GM21825 (cell line): ENCODE results near the gene TRIM33.
"Not testable (repeated sequence)": the region's sequence is repeated elsewhere in the genome, so short reads cannot be mapped to it uniquely, and the experiment has no call there.

Experiments used
- ATAC-seq: cut with Tn5 transposase; IDR thresholded peaks from one replicate; pipeline ENCODE4 v1.9.1; 2021; ENCODE audit warnings: mild to moderate bottlenecking, moderate library complexity; ENCODE audit not compliant: unreplicated experiment

Gene TRIM33

GRCh38 chr1:114427612-114428011, 83.4 kb downstream of the TRIM33 start:
- ATAC-seq: no peak

DNA sequence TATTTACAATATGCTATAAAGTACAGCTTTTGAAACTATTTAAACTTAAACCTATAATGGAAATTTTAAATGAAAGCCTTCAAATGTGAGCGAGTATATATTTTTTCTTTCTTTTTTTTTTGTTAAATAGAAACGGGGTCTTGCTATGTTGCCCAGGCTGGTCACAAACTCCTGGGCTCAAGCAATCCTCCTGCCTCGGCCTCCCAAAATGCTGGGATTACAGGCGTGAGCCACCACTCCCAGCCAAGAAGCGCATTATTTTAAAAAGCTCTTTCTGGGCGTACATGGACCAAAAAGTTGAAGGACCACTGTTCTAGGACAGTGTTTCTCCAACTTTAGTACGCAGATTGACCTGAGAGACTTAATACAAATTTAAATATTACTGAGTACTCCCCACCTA, 87.5 kb downstream of the TRIM33 start:
- ATAC-seq: no peak

- ATAC-seq: not testable (repeated sequence)
These were observed 92.1 kb downstream of the TRIM33 start for GRCh38 chr1:114418948-114419347.

DNA sequence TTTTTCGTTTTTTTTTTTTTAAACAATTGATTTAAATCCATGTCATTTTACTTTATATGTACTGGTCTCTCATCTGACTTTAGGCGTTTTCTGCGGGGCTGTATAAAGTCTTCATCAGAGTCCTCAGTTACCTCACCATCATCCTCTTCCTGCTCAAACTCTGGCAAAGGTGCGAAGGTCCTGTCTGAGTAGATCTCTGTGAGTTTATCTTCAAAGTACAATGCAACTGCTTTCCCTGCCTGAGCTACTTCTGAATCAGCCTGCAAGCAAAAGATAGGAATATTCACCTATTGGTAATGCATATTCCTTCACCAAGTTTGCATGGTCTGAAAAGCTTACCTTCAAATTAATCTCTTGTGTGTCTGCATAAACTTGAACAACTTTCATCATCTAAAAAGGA, 113.4 kb downstream of the TRIM33 start:
- no peak for ATAC-seq

DNA sequence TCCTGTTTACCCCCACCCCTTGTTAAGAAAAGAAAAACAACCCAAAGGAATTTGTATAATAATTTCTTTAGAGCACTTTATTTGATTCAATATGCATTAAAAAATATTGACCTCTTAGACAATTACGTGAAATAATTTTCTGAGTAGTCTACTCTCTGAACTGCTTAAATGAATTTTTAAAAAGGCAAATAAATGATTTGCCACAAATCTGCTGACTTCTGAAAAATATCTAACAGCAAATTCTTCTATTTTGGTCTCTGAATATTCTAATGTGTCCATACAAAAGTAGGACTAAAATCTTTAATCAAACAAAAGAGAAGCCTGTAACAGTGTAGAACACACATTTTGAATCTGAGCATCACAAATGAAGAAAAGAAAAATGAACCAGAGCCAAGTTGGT, 115.1 kb downstream of the TRIM33 start:
- ATAC-seq: no peak

DNA sequence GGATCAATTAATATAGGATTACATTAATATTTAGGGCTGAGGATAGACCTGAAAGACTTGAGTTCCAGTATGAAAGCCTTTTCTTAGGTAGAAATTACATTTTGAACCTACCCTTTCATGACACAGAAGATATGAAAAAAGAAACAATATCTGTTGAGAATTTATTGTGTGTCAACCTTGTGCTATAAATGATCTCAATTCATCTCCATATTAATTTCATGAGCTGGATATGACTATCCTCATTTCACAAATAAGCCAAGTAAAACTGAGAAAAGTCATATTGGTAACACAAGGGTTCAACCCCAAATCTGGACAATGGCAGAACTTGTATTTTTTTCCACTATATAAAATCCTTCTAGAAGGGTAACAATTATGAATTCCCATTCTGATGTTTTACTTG, 120.0 kb downstream of the TRIM33 start:
- no peak for ATAC-seq

DNA sequence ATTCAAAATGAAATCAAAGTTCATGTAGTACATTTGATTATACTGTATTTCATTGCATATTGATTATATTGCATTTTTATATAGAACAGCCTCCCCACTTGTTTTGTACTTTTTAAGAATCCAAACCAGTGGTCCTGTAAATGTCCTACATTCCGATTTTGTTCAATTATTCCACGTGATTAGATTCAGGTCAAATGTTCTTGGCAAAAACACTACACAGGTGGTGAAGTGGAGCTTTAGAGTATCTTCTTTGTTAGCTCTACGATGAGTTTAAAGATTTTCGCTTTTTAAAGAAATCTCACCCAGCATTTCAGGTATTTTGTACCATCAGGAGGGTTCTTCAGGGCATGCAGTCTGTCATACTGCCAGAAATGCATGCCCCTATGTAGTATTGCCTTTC, 120.6 kb downstream of the TRIM33 start:
- no peak for ATAC-seq

- no peak for ATAC-seq
These were observed 122.5 kb downstream of the TRIM33 start for GRCh38 chr1:114388432-114389003.

DNA sequence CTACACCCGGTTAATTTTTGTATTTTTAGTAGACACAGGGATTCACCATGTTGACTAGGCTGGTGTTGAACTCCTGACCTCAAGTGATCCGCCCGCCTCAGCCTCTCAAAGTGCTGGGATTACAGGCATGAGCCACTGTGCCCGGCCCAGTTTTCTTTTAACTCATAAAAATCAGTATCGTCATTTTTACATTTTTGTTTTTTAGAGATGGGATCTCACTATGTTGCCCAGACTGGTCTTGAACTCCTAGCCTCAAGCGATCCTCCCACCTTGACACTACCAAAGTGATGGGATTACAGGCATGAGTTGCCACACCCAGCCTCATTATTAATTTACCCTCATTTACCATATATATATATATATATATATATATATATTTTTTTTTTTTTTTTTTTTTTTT, 123.4 kb downstream of the TRIM33 start:
- ATAC-seq: not testable (repeated sequence)

DNA sequence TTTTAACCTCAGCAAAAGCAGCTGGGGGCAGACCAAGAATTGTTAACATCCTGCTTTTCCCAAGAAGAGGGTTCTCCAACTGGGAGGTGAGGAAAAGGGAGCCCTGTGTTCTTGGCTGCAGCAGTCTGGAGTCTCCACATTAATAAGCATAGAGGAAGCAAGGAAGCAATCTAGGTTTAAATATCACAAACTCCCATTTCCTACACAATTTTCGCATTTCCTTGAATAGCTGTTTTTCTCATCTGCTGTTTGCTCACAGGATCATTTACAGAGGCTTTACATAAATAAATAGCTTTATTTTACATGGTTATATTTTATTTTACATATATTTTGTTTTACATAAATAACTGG, 124.0 kb downstream of the TRIM33 start:
- no peak for ATAC-seq

- ATAC-seq: no peak
These were observed 124.6 kb downstream of the TRIM33 start for GRCh38 chr1:114386129-114387009.

GRCh38 chr1:114384922-114385321, 126.1 kb downstream of the TRIM33 start:
- no peak for ATAC-seq

GRCh38 chr1:114379987-114380386, 131.0 kb downstream of the TRIM33 start:
- ATAC-seq: no peak

GRCh38 chr1:114379358-114379757, 131.6 kb downstream of the TRIM33 start:
- no peak for ATAC-seq

DNA sequence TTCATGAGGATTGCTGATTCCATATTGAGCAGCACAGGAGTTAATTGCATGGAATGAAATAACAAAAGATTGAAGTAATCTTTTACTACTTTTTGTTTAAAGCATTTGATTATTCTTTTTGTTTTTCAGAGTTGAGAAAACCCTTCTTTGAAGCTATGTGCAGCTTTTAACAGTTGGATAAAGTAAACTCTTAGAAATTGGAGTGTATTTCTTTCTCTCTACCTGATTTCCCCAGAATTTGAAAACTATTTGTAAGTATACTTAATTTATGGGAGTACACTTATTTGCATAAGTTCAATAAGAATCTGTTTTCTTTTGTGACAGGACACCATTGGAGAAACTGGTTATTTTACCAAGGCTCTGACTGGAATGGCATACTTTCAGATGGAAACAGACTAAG, 133.6 kb downstream of the TRIM33 start:
- no peak for ATAC-seq

- no peak for ATAC-seq
These were observed 141.1 kb downstream of the TRIM33 start for GRCh38 chr1:114369930-114370329.

- not testable (repeated sequence) for ATAC-seq
These were observed 141.6 kb downstream of the TRIM33 start for GRCh38 chr1:114369266-114369919.

- ATAC-seq: no peak
These were observed 142.3 kb downstream of the TRIM33 start for GRCh38 chr1:114368560-114369255.

DNA sequence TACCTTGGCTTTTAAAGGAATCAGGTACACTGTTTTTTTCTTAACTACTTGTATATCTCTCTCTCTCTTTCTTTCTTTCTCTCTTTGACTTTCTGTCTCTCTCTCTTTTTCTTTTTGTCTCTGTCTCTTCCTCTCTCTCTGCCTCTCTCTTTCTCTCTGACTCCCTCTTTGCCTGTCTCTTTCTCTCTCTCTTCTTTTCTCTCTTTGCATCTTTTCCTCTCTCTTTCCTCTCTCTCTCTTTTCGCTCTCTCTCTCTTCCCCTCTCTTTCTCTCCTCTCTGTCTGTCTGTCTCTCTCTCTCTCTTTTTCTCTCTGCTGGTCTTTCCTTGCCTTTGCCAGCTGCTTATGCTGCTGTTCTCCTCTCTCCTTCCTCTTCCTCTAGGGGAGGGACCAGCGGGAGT, 143.2 kb downstream of the TRIM33 start:
- ATAC-seq: no peak

DNA sequence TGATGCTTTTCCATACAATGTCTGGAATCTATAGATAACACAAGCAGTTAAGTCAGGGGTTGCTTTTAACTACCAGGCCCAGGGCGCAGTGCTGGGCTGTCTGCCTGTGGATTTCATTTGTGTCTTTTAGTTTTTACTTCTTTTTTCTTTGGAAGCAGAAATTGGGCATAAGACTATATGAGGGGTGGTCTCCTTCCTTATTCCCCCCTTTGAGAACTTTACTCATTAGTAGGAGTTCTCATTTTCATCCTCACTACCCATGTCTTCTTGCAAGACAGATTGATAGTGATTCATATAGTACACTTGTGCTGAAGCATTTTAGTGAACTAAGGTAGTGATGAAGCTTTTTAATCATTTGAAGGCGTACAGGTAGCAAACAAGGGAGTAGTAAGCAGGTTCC, 147.8 kb downstream of the TRIM33 start:
- ATAC-seq: not testable (repeated sequence)

GRCh38 chr1:114359791-114360190, 151.2 kb downstream of the TRIM33 start:
- ATAC-seq: no peak
